GM19328 (cell line): ENCODE results near the gene LMF2.
"Not testable (repeated sequence)": the region's sequence is repeated elsewhere in the genome, so short reads cannot be mapped to it uniquely, and the experiment has no call there.

Experiments used
- ATAC-seq: cut with Tn5 transposase; IDR thresholded peaks from one replicate; pipeline ENCODE4 v1.9.1; 2021; ENCODE audit warnings: mild to moderate bottlenecking, moderate library complexity; ENCODE audit not compliant: unreplicated experiment

The LMF2 gene, protein sequence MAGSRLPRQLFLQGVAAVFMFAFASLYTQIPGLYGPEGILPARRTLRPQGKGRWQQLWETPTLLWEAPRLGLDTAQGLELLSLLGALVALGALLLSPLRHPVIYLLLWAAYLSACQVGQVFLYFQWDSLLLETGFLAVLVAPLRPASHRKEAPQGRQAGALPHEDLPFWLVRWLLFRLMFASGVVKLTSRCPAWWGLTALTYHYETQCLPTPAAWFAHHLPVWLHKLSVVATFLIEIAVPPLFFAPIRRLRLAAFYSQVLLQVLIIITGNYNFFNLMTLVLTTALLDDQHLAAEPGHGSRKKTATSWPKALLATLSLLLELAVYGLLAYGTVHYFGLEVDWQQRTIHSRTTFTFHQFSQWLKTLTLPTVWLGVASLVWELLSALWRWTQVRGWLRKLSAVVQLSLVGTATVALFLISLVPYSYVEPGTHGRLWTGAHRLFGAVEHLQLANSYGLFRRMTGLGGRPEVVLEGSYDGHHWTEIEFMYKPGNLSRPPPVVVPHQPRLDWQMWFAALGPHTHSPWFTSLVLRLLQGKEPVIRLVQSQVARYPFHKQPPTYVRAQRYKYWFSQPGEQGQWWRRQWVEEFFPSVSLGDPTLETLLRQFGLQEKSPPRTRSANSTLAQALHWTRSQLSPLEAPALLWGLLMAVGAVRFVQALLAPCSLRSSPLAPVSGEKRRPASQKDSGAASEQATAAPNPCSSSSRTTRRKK

DNA sequence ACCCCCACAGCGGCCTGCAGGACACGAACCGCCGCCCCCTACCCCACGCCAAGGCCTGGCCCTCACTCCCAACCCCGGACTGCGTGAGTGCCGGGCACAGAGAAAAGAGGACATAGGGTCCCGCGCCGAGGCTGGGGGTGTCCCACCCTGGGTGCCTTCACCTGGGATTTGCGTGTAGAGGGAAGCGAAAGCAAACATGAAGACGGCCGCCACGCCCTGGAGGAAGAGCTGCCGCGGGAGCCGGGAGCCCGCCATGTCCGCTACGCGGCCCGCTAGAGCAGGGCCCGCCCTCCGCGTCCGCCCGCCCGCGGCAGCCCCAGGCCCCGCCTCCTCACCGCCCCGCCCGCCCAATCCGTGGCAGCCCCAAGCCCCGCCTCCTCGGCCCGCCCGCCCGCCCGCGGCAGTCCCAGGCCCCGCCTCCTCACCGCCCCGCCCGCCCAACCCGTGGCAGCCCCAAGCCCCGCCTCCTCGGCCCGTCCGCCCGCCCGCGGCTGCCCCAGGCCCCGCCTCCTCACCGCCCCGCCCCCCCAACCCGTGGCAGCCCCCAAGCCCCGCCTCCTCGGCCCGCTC, at the start of gene LMF2:
LMF2 (minus strand) TSS at position 282 of the 570 bp plus-strand sequence; CDS start at position 255, 27 bp downstream.
- ATAC-seq: peak; percentile 44

DNA sequence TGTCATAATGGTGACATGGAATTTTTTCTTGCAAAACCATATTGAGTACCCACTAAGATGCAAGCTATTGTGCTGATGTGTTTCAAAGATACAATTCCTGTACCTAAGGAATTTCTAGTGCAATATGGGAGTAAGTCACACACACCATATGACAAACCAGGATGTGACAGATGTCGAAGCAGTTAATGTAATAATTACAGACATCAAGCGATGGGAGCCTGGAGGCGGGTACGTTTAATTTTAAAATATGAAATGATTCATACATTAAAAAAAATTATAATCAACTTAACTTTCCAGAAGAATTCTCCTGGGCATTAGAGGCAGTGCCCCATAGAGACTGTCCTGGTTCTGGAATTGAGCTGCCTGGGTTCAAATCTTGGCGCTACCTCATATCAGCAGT, 49.2 kb upstream of the LMF2 start:
- ATAC-seq: no peak

DNA sequence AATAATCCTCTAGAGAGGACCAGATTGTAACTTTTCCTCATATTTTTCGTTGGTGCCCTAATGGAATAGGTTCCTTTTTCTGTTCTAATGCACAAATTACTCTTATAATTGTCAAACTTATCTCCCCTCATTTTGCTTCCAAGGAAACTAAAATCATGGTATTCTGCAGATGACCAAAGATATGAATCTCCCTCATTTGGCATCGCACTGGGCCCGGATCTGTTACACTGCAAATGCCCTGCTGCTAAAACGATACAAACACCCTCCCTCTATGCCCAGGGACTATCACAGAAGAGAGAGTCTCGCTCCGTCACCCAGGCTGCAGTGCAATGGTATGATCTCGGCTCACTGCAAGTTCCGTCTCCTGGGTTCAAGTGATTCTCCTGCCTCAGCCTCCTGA, 45.8 kb upstream of the LMF2 start:
- no peak for ATAC-seq

DNA sequence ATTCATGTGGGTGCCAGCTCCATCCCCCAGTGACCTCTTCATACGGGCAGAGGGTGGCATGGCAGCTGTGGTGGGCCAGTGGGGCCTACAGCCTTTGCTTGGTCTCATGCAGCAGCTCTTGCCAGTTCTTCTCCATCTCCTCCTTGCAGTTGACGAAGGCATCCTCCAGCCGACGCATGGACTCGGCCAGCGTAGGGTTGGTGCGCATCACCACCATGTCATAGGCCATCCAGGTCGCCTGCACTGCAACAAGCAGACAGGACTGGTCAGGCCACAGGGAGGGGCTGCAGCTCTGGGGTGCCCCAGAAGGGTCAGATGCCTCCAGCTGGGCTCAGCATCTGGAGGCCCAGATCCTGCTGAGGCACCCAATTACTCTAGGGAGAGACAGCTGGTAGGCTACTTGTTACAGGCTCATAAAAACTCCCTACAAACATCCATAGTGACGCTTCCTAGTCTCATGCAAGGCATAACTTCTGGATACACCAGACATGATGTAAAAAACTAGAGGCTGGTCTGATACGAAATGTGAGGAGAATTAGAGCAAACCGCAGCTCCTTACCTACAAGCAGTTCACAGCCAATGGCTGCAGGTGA, 43.8 kb upstream of the LMF2 start:
- no peak for ATAC-seq

DNA sequence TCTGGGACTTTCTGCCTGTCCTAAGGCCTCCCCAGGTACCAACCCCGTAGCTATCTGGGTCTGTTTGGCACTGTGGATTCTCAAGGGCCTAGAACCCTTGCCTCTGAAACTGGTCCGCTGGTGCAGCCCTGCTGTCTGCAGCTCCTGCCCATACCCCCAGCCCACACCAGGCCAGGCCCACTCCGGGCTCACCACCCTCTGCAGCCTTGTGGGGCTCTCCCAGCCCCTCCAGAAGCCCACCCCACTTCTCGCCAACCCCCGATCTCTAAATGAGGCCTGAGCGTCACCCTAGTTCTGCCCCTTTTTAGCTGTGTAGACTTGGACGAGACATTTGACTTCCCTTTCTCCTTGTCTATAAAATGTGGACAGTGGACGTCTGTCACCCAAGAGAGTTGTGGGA, 42.9 kb upstream of the LMF2 start:
- ATAC-seq: no peak

DNA sequence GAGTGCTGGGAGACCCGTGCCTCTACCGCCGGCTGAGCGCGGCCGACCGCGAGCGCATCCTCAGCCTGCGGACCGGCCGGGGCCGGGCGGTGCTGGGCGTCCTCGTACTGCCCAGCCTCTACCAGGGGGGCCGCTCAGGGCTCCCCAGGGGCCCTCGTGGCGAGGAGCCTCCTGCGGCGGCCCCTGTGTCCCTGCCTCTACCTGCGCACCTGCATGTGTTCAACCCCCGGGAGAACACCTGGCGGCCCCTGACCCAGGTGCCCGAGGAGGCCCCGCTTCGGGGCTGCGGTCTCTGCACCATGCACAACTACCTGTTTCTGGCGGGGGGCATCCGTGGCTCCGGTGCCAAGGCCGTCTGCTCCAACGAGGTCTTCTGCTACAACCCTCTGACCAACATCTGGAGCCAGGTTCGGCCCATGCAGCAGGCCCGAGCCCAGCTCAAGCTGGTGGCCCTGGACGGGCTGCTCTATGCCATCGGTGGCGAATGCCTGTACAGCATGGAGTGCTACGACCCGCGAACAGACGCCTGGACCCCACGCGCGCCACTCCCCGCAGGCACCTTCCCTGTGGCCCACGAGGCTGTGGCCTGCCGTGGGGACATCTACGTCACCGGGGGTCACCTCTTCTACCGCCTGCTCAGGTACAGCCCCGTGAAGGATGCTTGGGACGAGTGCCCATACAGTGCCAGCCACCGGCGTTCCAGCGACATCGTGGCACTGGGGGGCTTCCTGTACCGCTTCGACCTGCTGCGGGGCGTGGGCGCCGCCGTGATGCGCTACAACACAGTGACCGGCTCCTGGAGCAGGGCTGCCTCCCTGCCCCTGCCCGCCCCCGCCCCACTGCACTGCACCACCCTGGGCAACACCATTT, 41.7 kb upstream of the LMF2 start:
- no peak for ATAC-seq

DNA sequence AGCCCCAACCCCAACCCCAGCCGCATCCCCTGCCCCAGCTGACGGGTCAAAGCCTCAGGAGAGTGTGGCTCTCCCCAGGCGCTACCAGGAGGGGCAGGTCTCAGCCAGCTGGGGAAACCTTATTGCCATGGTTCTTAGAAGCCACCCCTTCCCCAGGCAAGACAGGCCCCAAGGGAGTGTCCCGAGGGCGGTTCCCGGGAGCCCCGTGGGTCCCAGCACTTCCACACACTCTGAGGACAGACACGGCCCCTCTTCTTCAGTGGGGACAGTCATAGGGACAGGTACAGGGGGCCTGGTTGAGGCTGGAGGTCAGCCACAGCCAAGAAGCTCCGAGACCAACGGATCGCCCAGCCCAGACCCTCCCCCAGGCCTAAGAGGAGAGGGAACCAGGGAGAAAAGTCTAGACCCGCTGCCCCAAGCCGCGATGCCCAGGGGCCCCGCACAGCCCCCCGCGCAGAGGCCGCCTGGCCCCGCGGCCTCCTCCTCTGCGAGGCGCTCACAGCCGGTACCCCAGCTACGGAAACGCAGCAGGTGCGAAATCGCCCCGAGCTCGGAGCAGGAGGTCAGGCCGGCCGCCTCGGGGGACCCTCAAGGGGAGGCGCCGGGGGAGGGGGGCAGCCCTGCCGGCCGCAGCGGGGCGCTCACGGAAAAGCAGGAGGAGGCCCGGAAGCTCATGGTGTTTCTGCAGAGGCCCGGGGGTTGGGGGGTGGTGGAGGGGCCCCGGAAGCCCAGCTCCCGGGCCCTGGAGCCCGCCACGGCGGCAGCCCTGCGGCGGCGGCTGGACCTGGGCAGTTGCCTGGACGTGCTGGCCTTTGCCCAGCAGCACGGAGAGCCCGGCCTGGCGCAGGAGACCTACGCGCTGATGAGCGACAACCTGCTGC, 40.8 kb upstream of the LMF2 start:
- no peak for ATAC-seq

DNA sequence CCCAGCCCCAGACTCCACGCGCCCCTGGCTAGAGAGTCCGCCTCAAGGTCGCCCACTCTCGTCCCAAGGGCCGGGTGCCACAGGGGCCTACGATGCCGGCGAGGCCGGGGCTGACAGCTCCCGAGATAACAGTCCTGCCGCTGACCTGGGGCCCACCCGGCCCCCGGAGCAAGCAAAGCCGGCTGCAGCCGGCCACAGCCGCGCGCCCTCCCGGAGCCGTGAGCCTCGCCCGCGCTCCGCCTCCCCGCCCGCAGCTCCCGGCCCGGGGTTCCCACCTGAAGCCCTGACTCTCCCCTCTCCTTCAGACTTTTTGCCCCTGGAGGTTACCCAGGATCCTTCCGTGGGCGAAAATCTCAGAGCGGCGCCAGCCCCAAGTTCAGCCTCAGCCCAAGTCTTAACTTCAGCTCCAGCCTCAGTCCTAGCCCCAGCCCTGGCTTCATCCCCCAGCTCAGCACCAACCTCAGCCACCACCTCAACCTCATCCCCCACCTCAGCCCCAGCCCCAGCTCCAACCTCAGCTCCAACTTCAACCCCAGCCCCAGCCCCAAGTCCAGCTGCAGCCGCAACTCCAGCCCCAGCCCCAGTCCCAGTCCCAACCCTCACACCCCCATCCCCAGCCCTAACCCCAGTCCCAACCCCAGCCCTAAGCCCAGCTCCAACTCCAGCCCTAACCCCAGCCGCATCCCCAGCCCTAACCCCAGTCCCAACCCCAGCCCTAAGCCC, 39.9 kb upstream of the LMF2 start:
- no peak for ATAC-seq

DNA sequence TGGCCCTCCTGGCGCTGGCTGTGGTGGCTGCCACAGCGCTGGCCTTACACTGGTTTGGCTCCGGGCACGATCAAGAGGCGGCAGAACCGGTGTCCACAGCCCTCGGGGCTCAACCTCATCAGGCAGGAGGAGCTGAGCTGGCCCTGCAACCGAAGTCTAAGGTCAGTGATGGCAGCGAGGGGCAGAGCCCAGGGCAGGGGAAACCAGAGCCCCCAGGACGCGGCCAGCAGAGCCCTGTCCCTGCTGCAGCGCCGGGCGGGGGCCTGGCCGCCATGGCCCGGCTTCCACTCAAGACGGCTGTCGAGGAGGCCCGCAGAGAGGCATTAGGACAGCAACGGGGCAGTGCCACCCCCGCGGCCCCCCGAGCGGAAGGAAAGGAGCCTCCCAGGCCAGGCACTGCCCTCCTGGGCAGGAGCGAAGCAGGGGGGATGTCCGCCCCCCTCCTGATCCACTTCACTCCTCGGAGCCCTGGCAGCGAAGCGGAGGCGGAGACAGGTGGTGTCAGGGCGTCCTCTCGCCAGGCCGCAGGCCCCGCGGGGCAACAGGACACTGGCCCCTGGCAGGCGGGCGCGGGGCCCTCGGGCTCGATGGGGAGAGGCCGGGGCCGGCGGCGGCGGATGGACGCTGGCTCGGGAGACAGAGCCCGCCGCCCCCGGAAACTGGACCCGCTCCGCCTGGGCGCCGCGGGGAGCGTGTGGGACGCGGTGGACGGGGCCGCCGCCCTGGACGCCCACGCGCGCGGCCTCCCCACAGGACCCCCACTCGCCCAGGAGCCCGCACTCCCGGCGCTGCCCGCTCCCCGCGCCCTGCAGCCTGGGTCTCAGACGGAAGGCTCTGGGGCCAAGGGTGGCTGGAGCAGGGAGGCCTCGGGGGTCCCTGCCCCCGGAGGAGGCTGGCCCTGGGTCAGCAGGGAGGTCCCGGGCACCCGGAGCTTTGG, 39.1 kb upstream of the LMF2 start:
- no peak for ATAC-seq

DNA sequence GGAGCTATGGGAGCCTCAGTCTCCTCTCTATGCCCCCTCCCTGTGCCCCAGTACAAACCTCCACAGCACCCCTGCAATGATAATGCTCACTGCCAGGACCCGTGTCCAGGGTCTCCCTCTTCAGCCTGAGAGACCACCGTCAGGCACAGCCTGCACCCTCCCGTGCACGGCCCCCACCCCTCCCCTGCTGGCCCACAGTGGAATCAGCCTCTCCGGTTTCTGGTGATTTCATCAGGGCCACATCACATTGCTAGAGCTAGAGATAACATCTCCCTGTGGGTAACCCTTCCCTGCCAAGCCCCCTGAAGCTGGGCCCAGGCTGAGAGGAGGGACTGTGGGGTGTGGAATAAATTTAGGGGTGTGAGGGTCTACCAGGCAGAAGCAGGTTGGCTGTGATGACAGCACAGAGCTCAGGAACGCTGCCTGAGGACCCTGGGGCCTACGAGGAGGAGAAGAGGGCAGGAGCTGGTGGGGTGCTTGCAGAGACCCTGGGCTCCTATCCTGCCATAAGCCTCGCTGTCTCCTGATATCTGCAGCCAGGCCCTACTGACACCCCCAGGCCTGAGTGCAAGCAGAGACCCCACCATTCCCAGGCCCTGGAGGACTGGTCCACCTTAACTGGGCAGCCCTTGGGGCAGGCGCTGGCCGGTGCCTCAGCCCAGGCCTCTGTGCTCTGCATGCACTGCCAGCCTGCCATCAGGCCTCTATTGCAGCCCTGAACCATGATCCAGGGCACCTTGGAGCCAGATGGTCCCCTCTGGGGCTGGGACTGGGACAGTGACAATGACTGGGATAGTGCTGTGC, 38.2 kb upstream of the LMF2 start, which contains the start of gene KLHDC7B:
KLHDC7B (plus strand) TSS at position 378 of the 804 bp plus-strand sequence; CDS start at position 723, 345 bp downstream.
- no peak for ATAC-seq

DNA sequence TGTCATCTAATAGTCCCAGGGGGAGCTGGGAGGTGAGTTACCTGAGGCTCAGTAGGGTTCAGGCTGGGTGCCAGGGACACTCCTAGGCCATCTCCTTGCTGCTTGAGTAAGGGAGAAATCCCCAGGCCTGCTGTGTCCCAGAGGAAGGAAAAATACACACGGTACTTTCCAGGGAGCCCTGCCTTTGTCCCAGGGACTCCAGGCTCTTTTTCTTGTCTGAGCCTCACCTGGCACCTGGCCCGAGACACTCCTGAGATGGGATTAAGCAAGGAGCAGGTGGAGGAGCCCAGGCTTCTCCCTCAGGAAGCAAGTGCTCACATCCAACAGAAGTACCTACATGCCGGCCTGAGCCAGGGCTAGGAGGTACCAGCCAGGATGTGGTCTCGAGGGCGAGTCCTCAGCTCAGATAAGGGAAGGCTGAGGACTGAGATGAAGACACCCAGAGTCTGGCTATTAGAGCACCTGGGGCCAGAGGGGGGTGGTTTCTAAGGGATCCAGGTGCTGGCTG, 37.3 kb upstream of the LMF2 start:
- ATAC-seq: no peak

DNA sequence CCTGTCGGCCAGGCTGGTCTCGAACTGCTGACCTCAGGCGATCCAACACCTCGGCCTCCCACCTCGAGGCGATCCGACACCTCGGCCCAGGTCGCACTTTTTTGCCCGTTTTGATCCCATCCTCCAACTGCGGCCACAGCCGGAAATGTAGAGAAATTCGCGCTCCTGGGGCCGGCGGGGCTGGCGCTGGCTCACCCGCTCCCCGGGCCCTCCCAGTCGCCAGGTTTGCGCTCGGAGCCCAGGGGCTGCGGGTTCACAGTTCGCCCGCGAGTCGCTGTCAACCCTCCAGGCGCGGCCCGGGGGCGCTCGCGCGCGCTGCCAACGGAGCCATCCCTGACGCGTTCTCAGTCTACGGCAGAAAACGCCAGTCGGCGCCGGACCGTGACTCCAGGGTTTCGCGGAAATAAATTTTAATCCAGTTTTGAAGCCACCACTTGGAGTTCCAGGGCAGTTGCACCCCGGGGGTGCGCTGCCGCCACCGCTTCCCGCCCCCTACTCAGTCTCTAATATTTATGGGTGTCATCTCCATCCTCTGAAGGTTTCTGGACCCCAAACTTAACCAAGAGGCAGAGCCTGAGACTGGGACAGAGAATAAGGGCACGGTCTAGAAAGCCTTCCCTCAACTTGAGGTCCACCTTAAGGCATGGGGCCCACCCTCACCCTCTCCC, 36.7 kb upstream of the LMF2 start:
- ATAC-seq: no peak

DNA sequence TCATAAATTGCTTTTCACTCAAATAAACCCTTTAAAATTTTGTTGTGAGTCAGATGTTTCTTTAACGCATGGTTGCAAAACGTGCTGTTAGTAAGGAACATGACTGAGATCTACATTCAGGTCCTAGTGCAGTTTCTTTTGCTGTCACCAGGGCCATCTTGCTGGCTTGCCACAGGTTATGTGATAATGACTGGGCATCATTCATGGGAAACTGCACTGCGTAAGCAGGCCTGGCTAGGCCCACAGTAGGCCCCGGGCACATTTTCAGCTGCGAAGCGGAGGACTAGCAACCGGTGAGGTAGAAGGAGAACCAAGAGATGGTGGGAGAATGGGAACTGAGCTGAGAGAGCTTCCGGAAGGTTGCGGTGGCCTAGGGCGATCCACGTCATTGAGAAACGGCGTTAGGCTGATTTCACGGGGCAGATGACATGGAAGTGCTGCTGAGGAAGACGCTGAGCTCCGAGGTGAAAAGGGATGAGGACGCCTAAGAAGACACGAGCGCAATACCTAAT, 35.0 kb upstream of the LMF2 start:
- no peak for ATAC-seq

DNA sequence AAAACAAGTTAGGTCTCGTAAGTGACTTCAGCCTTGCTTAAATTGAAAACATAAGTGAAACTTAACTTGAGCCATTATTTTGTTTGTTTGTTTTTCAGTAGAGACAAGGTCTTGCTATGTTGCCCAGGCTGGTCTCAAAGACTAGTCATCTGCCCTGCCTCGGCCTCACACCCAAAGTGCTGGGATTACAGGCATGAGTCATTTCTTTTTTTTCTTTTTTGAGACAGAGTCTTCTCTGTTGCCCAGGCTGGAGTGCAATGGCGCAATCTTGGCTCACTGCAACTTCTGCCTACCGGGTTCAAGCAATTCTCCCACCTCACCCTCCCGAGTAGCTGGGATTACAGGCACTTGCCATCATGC, 34.1 kb upstream of the LMF2 start:
- ATAC-seq: not testable (repeated sequence)

DNA sequence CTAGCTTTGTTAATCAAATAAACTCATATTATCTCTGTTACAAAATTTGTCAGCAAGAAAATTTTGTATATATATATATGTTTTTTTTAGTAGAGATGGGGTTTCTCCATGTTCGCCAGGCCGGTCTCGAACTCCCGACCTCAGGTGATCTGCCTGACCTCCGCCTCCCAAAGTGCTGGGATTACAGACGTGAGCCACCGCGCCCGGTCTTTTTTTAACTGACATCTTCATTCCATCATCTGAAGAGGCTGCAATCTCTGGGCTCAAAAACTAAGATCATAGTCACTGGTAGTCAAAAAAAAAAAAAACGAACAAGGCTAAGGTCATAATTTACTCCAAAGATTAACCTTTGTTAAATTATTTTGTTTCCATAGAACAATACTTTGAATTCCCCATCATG, 32.9 kb upstream of the LMF2 start:
- no peak for ATAC-seq

DNA sequence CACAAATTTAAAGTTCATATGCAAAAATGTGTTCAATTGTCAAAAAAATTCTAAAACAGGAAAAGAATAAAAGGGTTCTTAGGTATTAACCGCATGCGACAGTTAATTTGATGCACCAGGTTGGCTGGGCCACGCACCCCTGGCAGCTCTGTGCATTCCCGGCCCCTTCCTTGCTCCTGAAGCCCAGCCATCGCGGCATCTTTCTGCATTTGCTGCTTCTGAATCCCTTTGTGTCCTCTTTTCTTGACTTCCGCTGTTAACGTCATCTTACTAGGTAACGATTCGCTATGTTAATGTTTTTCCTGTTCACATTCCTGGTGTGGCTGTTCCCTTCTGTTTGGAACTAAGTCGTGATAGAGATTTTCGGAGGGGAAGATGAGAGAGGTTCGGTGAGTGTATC, 30.3 kb upstream of the LMF2 start:
- no peak for ATAC-seq
